T-helper 1 cell treated with Interleukin-12 subunit alpha and Interleukin-12 subunit beta and Interleukin-4 antibody, amounts not matched to agents 30 μg/mL and 1 μg/mL, for 36 hours (primary cell): ENCODE data around the gene FRS3.
A peak's percentile ranks its signal among the peaks of the same experiment; 100 is the strongest.

Source experiments
- H3K27ac Mint-ChIP-seq: one replicate; pipeline ENCODE4 v1.8.0; 2021; ENCODE audit warnings: mild to moderate bottlenecking, mixed read lengths
- H3K27me3 Mint-ChIP-seq: one replicate; pipeline ENCODE4 v1.8.0; 2021; ENCODE audit warnings: low read depth, mixed read lengths
- H3K36me3 Mint-ChIP-seq: one replicate; pipeline ENCODE4 v1.8.0; 2021; ENCODE audit warnings: low read depth, mixed read lengths
- H3K4me1 Mint-ChIP-seq: one replicate; pipeline ENCODE4 v1.8.0; 2021; ENCODE audit warnings: low read depth, mixed read lengths
- H3K4me3 Mint-ChIP-seq: one replicate; pipeline ENCODE4 v1.8.0; 2021; ENCODE audit warnings: mild to moderate bottlenecking, moderate library complexity, mixed read lengths
- H3K9me3 Mint-ChIP-seq: one replicate; pipeline ENCODE4 v1.8.0; 2021; ENCODE audit warnings: mixed read lengths

FRS3 gene

DNA sequence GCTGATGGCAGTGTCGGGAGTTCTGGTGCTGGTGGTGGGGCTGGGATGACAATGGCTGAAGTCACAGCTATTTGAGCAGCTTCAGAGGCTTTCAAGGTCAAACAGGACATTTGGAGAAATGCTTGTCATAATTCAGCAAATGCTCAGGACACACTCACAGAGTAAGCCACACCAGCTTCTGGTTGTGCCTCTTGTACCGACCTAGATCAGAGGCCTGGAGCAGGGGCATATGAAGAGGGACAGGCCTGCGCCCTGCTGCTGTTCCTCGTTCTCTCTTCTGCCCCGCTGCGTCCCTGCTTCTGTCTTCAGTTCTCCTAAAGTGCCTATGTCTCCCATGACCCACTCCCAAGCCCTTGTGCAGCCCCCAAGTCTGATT, 31.6 kb downstream of the FRS3 start:
- H3K4me1 Mint-ChIP-seq = no peaks in the 10 kb centered on the region

GRCh38 chr6:41747256-41748101, 32.2 kb downstream of the FRS3 start, which contains the start of gene PGC:
TSS of gene PGC (minus strand) at chr6:41747397. CDS start at chr6:41747334, 63 bp downstream.
- Mint-ChIP-seq H3K36me3 (no peaks in the 10 kb centered on the region), H3K27ac (no peak within 1 kb of the TSS), H3K9me3 (no peaks in the 10 kb centered on the region), H3K27me3 (peaks cover 6% of the 10 kb centered on the region), H3K4me1 (no peaks in the 10 kb centered on the region), H3K4me3 (no peak within 1 kb of the TSS)

More for the DNA sequence above, 31.6 kb downstream of the FRS3 start:
- Mint-ChIP-seq H3K9me3 (no peaks in the 10 kb centered on the region), H3K27ac (no peak overlapping the region), H3K4me3 (no peak overlapping the region), H3K27me3 (peaks cover 8% of the 10 kb centered on the region), H3K36me3 (no peaks in the 10 kb centered on the region)

- no peaks in the 10 kb centered on the region for H3K4me1 Mint-ChIP-seq
- H3K27ac Mint-ChIP-seq = no peak overlapping the region
- no peaks in the 10 kb centered on the region for H3K9me3 Mint-ChIP-seq
- H3K27me3 Mint-ChIP-seq = peaks cover 6% of the 10 kb centered on the region
- no peak overlapping the region for H3K4me3 Mint-ChIP-seq
- no peaks in the 10 kb centered on the region for H3K36me3 Mint-ChIP-seq
These were observed 33.6 kb downstream of the FRS3 start for GRCh38 chr6:41746107-41746506.

DNA sequence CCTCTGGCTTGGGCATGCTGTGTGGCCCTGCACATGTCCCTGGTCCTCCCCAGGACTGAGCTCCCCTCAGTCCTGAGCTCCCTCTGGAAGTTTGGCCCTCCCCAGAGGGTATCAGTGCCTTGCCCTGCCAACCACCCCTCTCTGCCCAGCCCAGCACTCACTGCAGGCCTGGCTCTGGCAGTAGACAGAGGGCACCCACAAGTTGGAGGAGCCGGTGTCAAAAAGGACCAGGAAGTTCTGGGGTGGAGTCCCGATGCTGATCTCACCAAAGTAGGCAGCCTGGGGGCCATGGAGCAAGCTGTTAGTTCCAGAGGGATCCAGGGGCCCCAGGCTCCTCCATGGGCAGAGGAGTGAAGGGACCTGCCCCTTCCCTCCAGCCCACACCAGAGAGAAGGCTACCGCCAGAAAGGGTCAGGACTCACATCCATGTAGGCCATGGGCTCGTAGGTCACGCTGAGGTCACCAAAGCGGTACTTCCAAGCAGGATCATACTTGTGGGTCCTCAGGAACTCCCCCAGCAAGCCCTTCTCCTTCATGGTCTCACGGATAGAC, 35.4 kb downstream of the FRS3 start:
- no peak overlapping the region for H3K4me3 Mint-ChIP-seq
- no peaks in the 10 kb centered on the region for H3K9me3 Mint-ChIP-seq
- no peaks in the 10 kb centered on the region for H3K4me1 Mint-ChIP-seq
- H3K27me3 Mint-ChIP-seq = no peaks in the 10 kb centered on the region
- H3K36me3 Mint-ChIP-seq = no peaks in the 10 kb centered on the region
- H3K27ac Mint-ChIP-seq = no peak overlapping the region

GRCh38 chr6:41743406-41744235, 36.1 kb downstream of the FRS3 start:
- H3K9me3 Mint-ChIP-seq = no peaks in the 10 kb centered on the region

DNA sequence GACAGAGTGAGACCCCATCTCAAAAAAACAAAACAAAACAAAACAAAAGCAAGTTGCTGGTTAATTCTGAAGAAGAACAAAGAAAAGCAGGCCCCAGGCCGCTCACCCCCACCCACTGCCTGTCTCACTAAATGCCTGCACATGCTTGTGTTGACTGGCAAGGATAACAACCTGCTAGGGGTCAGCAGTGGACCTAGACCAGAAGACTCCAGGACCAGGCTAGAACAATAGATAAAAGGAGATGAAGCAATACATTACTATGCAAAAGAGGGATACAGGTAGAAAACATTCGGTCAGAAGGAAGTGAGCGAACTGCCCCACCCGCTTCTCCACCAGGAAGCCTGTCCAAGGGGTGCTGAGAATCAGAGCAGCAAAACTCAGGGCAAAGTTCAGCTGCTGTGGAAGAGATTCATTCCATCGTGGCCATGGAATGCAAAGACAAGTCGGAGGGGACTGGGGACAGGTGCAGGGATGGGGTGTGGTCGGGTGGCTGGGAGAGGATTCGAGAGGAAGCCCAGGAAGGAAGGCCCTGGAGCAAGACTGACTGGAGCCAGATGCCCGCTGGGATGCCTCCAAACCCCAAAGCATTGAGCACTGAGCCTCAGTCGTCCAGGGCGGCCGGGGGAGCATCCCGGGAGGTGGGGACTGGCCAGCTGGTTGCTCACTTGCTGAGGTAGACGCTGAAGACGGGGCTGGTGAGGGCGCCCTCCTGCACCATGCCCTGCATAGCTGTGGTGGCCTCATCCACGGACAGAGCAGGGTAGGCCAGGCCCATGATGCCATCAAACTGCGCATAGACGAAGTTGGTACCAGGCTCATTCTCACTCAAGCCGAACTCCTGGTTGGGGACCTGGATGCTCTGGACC, 37.8 kb downstream of the FRS3 start:
- Mint-ChIP-seq H3K27ac (no peak overlapping the region), H3K4me3 (no peak overlapping the region), H3K27me3 (no peaks in the 10 kb centered on the region), H3K4me1 (no peaks in the 10 kb centered on the region), H3K36me3 (no peaks in the 10 kb centered on the region), H3K9me3 (no peaks in the 10 kb centered on the region)

More at GRCh38 chr6:41743406-41744235, 36.1 kb downstream of the FRS3 start:
- H3K36me3 Mint-ChIP-seq = no peaks in the 10 kb centered on the region
- H3K4me1 Mint-ChIP-seq = no peaks in the 10 kb centered on the region
- H3K27ac Mint-ChIP-seq = no peak overlapping the region
- H3K27me3 Mint-ChIP-seq = no peaks in the 10 kb centered on the region
- H3K4me3 Mint-ChIP-seq = no peak overlapping the region

DNA sequence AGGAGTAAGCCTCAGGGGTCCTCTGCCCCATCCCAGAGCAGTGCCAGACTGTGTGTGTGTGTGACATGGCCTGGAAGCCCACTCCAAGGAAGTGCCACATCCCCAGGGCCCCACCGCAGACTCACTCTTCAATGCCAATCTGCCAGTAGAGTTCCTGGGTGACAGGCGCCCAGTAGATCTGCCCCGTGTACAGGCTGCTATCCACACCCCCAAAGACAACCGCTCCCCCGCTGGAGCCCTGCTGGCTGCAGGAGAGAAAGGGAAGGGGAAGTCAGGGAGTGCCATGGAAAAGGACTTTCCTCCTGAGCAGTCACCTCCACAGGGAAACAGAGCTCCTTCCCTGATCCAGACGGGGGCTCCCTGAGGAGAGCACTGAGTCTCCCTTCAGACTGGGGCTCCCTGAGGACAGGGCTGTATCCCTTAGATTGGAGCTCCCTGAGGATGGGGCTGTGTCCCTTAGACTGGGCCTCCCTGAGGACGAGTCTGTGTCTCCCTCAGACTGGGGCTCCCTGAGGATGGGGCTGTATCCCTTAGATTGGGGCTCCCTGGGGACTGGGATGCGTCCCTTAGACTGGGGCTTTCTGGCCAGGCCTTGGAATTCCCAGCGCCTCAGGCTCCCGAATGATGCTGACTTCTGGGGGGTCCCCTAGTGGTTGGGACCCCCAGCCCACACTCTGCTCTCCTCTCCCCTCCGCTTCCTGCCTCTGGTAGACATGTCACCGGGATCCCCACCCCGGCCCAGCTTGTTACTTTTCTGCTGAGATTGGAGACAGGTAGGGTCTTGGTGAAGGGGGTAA, 39.1 kb downstream of the FRS3 start:
- Mint-ChIP-seq H3K36me3 (no peaks in the 10 kb centered on the region), H3K4me1 (peaks cover 3% of the 10 kb centered on the region), H3K27ac (no peak overlapping the region), H3K9me3 (no peaks in the 10 kb centered on the region), H3K27me3 (no peaks in the 10 kb centered on the region), H3K4me3 (no peak overlapping the region)

- Mint-ChIP-seq H3K4me3 (no peak overlapping the region), H3K36me3 (no peaks in the 10 kb centered on the region), H3K27ac (no peak overlapping the region), H3K9me3 (no peaks in the 10 kb centered on the region), H3K4me1 (peaks cover 3% of the 10 kb centered on the region), H3K27me3 (no peaks in the 10 kb centered on the region)
These were observed 40.7 kb downstream of the FRS3 start for GRCh38 chr6:41739041-41739440.

GRCh38 chr6:41737591-41738130, 42.0 kb downstream of the FRS3 start:
- Mint-ChIP-seq H3K27ac (no peak overlapping the region), H3K36me3 (no peaks in the 10 kb centered on the region), H3K27me3 (no peaks in the 10 kb centered on the region), H3K4me1 (peaks cover 10% of the 10 kb centered on the region), H3K4me3 (no peak overlapping the region), H3K9me3 (no peaks in the 10 kb centered on the region)

DNA sequence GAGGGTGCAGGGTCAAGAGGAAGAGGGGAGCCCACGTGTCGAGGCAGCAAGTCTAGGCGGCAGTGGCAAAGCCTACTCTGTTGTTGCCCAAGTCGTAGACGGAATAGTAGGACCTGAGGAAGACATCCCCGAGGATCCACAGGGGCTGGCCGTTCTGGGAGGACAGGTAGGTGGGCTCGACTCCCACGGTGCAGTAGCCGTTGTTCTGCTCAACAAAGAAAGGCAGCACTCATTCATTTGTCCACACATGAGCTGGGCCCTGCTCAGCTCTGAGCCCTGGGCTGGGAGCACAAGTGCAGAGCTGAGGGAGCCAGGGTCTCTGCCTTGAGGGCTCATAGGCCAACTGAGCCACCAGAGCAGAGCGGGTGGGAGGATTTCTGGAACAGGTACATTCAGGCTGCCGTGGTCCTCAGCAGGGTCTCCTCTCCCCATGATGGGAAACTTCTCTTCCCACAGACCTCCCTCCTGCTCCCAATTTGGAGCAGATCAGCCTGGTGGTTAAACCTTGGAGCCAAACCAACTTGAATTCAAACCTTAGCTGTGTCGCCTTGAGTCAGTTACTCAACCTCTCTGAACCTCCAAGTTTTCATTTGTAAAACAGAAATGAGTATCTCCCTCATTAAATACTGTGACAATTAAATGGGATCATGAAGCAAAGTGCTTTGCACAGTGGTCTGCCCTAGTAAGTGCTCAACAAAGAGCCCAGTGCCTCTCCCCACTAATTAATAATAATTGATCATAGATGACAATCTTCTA, 42.7 kb downstream of the FRS3 start:
- H3K27ac Mint-ChIP-seq = no peak overlapping the region
- H3K27me3 Mint-ChIP-seq = no peaks in the 10 kb centered on the region
- no peaks in the 10 kb centered on the region for H3K9me3 Mint-ChIP-seq
- peaks cover 14% of the 10 kb centered on the region for H3K4me1 Mint-ChIP-seq
- peaks cover 1% of the 10 kb centered on the region for H3K36me3 Mint-ChIP-seq
- no peak overlapping the region for H3K4me3 Mint-ChIP-seq

DNA sequence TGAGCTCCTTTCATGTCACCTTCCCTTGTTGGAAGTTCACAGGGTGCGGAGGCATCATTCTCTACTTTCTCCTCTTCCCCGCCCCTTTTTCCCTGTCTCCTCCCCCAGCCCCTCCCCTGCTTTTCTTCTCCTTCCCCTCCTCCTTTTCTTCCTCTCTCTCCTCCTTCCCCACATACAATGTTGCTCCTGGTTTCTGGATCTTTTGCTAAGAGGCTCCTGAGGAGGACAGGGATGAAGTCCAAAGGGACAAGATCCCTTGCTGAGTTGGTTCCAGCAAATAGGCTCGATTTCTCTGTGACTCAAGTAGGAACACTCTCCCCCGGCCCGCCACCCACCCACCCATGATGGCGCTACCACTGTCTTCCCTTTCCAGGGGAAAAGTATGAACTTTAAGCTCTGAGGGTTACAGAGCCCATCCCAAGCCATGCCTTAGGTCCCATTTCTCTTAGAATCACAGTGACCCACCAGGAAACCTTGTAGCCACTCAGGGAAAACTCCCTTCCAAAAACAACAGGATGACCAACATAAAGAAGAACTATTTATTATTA, 43.4 kb downstream of the FRS3 start:
- Mint-ChIP-seq H3K9me3 (no peaks in the 10 kb centered on the region), H3K36me3 (peaks cover 1% of the 10 kb centered on the region), H3K27me3 (no peaks in the 10 kb centered on the region), H3K27ac (no peak overlapping the region), H3K4me1 (peaks cover 18% of the 10 kb centered on the region), H3K4me3 (no peak overlapping the region)

GRCh38 chr6:41735427-41736185, 44.1 kb downstream of the FRS3 start, which contains the start of gene TFEB:
TSS of gene TFEB (minus strand) at chr6:41735608. CDS start at chr6:41691213, 44,395 bp downstream.
- Mint-ChIP-seq H3K27ac (peak within 1 kb of the TSS; percentile 74), H3K4me3 (peak within 1 kb of the TSS; percentile 78), H3K4me1 (peaks cover 23% of the 10 kb centered on the region), H3K27me3 (no peaks in the 10 kb centered on the region), H3K36me3 (peaks cover 1% of the 10 kb centered on the region), H3K9me3 (no peaks in the 10 kb centered on the region)
